Right ventricle myocardium inferior (tissue), 1 donor: ENCODE results near the gene FBRSL1. TPM values are rescaled to one million over a fixed set of nuclear protein-coding genes. Genes with fewer than 3 reads are reported as not detected.

Experiments
- ATAC-seq: fragments of 200-7000 bp; cut with Tn5 transposase; one replicate; pipeline ENCODE4 v1.9.1; 2020; ENCODE audit warnings: mild to moderate bottlenecking, moderate library complexity
- DNase-seq: peaks from one replicate; pipeline ENCODE4 v3.0.0; 2021; ENCODE audit errors: missing footprints
- intact Hi-C: fragments of 100-400 bp; cut with DNase I; formaldehyde crosslinking; loops from one replicate; pipeline ENCODE4 v1.11.0; 2022
- total RNA-seq: library from RNA; stranded (reverse); fragmentation: NEBNext Ultra II Directional; extraction: Animal tissue kit (Norgen Biotek cat#: 25700); gene quantifications from one replicate; pipeline ENCODE4 v1.2.1, GENCODE V29; 2021
- donor health status: DM: no; HTN: yes; CAD: no; lungs with severe emphysema.

The FBRSL1 gene
- total RNA-seq, 1 donor from 2014 or later = 51.9 TPM

GRCh38 chr12:132542661-132543060 lies 52.7 kb downstream of the FBRSL1 start:
- DNase-seq (no peak), ATAC-seq (no peak)
- intact Hi-C loops = no loop called here

- intact Hi-C loops = no loop called here
- DNase-seq (no peak), ATAC-seq (no peak)
Measured at GRCh38 chr12:132543298-132544079, 53.5 kb downstream of the FBRSL1 start.

GRCh38 chr12:132544080-132544397 lies 54.1 kb downstream of the FBRSL1 start:
- intact Hi-C loops = no loop called here
- no peak for DNase-seq
- no peak for ATAC-seq

- ATAC-seq = no peak
- DNase-seq = no peak
- intact Hi-C loops = no loop called here
Measured at GRCh38 chr12:132544498-132544897, 54.5 kb downstream of the FBRSL1 start.

GRCh38 chr12:132545164-132545953 lies 55.4 kb downstream of the FBRSL1 start:
- no peak for DNase-seq
- no peak for ATAC-seq
- intact Hi-C loops = no loop called here

- intact Hi-C loops = no loop called here
- DNase-seq = no peak
- ATAC-seq = no peak
Measured at GRCh38 chr12:132545955-132546354, 56.0 kb downstream of the FBRSL1 start.

- intact Hi-C loops = no loop called here
- ATAC-seq = no peak
- no peak for DNase-seq
Measured at GRCh38 chr12:132546647-132547046, 56.7 kb downstream of the FBRSL1 start.

GRCh38 chr12:132547205-132547740 lies 57.3 kb downstream of the FBRSL1 start:
- ATAC-seq = no peak
- intact Hi-C loops = no loop called here
- no peak for DNase-seq

- intact Hi-C loops = no loop called here
Measured at GRCh38 chr12:132548430-132549058, 58.6 kb downstream of the FBRSL1 start.

GRCh38 chr12:132549059-132549458 lies 59.1 kb downstream of the FBRSL1 start:
- DNase-seq (no peak), ATAC-seq (no peak)
- intact Hi-C loops = no loop called here

More at GRCh38 chr12:132548430-132549058, 58.6 kb downstream of the FBRSL1 start:
- ATAC-seq = no peak
- DNase-seq = no peak

- intact Hi-C loops = no loop called here
- DNase-seq (no peak), ATAC-seq (no peak)
Measured at GRCh38 chr12:132550014-132550802, 60.3 kb downstream of the FBRSL1 start.

GRCh38 chr12:132550830-132551640 lies 61.1 kb downstream of the FBRSL1 start:
- ATAC-seq = no peak
- intact Hi-C loops = no loop called here

GRCh38 chr12:132551641-132552031 lies 61.7 kb downstream of the FBRSL1 start:
- intact Hi-C loops = no loop called here
- ATAC-seq = no peak
- no peak for DNase-seq

More at GRCh38 chr12:132550830-132551640, 61.1 kb downstream of the FBRSL1 start:
- DNase-seq = no peak

- intact Hi-C loops = no loop called here
- no peak for DNase-seq
- no peak for ATAC-seq
Measured at GRCh38 chr12:132554845-132555630, 65.1 kb downstream of the FBRSL1 start.

- intact Hi-C loops = no loop called here
- ATAC-seq = no peak
- no peak for DNase-seq
Measured at GRCh38 chr12:132555686-132556085, 65.7 kb downstream of the FBRSL1 start.

GRCh38 chr12:132556216-132556615 lies 66.3 kb downstream of the FBRSL1 start:
- no peak for DNase-seq
- ATAC-seq = no peak
- intact Hi-C loops = no loop called here

GRCh38 chr12:132556801-132557200 lies 66.8 kb downstream of the FBRSL1 start:
- intact Hi-C loops = no loop called here
- DNase-seq (no peak), ATAC-seq (no peak)
